ENCODE measurements around the gene KLHL26.

KLHL26 gene

GRCh38 chr19:18656337-18657086 is 19.7 kb downstream of the KLHL26 start:
- H3K4me3 ChIP-seq (ENCODE audit: low read depth, low read length) = no peak overlapping the region
- no peak for DNase-seq (ENCODE audit: low read depth)
- TF ChIP-seq, protein P1, sequence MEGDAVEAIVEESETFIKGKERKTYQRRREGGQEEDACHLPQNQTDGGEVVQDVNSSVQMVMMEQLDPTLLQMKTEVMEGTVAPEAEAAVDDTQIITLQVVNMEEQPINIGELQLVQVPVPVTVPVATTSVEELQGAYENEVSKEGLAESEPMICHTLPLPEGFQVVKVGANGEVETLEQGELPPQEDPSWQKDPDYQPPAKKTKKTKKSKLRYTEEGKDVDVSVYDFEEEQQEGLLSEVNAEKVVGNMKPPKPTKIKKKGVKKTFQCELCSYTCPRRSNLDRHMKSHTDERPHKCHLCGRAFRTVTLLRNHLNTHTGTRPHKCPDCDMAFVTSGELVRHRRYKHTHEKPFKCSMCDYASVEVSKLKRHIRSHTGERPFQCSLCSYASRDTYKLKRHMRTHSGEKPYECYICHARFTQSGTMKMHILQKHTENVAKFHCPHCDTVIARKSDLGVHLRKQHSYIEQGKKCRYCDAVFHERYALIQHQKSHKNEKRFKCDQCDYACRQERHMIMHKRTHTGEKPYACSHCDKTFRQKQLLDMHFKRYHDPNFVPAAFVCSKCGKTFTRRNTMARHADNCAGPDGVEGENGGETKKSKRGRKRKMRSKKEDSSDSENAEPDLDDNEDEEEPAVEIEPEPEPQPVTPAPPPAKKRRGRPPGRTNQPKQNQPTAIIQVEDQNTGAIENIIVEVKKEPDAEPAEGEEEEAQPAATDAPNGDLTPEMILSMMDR (IDR thresholded peaks at IDR 0.05; ENCODE audit: insufficient read depth, low read depth, low read length, missing control alignments) = no peak

- TF ChIP-seq, protein P1 (IDR thresholded peaks at IDR 0.05; ENCODE audit: insufficient read depth, low read depth, low read length, missing control alignments) = no peak
- peak; percentile 47 for DNase-seq (ENCODE audit: low read depth)
- no peak overlapping the region for H3K4me3 ChIP-seq (ENCODE audit: low read depth, low read length)
These were observed 20.9 kb downstream of the KLHL26 start for GRCh38 chr19:18657590-18658365.

- TF ChIP-seq, protein P1 (IDR thresholded peaks at IDR 0.05; ENCODE audit: insufficient read depth, low read depth, low read length, missing control alignments) = no peak
- no peak for DNase-seq (ENCODE audit: low read depth)
- no peak overlapping the region for H3K4me3 ChIP-seq (ENCODE audit: low read depth, low read length)
These were observed 21.6 kb downstream of the KLHL26 start for GRCh38 chr19:18658366-18658855.

DNA sequence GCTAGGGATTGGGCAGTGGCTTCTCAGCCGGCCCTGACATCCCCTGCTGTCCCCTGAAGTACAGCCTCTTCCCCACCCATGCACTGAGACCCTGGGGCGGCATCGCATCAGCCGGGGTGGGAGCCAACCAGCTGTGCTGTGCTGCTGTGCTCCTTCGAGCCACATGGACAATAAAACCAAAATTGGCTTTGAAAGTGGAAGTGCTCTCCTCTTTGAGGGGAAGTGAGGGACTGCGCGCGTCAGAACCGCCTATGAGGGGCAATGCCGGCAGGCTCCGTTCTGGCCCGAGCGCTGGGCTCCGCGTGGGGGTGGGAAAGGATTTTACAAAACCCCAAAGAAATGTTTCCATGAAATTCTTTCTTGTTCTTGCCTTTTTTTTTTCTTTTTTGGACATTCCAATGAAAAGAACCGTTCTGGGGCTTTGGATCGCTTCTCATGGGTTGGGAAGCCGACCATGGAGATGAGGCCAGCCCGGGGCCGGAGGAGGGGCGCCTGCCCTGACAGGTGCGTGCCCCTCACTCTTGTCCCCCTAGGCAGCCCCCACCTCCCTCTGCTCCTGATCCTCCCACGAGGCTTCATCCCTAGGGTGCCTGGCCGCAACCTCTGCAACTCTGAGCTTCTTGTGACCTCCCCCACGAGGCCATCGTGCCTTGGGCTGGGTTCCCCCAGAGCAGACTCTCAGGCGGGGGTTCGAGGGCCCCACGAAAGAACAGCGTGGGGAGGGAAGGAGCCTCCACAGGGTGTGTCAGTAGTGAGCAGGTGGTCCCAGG is 22.6 kb downstream of the KLHL26 start:
- DNase-seq (ENCODE audit: low read depth) = no peak
- H3K4me3 ChIP-seq (ENCODE audit: low read depth, low read length) = no peak overlapping the region
- TF ChIP-seq, protein P1 (IDR thresholded peaks at IDR 0.05; ENCODE audit: insufficient read depth, low read depth, low read length, missing control alignments) = no peak

DNA sequence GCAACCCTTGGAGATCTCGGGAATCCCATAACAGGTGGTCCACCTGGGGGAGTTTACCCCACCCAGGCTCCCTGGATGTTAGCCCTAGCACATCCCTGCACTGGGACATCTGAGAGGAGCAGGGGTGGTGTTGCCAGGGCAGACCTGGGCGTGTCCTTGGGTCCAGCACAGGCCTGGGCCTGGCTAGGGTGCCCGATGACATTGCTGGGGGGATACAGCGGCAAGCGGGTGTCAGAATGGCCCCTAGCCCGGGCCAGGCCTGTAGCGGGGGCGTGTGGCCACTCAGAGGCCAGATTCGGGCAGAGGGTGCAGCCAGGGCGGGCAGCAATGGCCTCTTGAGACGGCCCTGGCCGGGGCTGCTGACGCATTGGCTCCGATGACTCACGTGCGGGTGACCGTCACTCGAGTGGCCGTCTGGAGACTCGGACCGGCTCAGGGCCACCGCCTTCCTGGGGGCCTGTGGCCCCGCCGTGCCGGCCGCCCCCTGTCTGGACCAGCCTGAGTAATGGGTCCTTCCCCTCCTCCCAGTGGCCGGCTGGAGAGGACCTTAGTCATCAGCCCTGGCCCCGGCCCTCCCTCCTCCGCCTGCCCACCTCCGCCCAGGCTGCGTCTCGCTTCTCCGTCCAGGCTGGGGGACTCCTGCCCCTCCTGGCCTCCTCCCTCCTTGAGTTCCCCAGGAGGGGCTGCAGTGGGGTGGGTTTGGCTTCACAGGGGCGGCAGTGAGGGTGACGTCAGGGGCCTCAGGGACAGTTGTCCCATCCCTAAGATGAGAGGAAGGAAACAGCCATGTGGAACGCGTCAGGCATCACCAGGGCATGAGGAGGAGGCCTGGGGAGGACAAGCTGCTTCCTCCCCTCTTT is 23.5 kb downstream of the KLHL26 start:
- TF ChIP-seq, protein P1 (IDR thresholded peaks at IDR 0.05; ENCODE audit: insufficient read depth, low read depth, low read length, missing control alignments) = no peak
- DNase-seq (ENCODE audit: low read depth) = no peak
- no peak overlapping the region for H3K4me3 ChIP-seq (ENCODE audit: low read depth, low read length)
